T-helper 1 cell (primary cell): Measurements from ENCODE around the gene GRIN2A.
A peak's percentile ranks its signal among the peaks of the same experiment; 100 is the strongest.

Source experiments
- DNase-seq, 5 donors: peaks; one replicate each; pipeline ENCODE4 v3.0.0-alpha.2; 2012 to 2020

Gene GRIN2A

DNA sequence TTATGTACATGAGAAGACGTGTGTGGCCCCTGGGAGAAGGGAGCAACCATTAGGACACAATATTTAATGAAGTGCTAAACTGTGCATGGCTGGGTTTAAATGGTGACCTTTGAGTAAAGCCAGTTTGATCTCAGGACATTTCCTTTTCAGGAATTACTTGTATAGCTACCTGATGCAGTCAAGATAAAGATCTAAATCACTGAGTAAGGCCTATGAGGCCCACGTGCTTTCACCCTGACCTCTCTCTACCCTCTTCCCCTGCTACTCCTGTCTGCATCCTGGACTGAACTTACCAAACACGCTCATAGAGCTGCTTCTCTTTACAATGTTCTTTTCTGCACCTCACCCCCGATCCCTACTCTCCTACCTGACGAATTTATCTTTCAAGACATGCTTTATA, 98.9 kb downstream of the GRIN2A start:
- DNase-seq = no peak

DNA sequence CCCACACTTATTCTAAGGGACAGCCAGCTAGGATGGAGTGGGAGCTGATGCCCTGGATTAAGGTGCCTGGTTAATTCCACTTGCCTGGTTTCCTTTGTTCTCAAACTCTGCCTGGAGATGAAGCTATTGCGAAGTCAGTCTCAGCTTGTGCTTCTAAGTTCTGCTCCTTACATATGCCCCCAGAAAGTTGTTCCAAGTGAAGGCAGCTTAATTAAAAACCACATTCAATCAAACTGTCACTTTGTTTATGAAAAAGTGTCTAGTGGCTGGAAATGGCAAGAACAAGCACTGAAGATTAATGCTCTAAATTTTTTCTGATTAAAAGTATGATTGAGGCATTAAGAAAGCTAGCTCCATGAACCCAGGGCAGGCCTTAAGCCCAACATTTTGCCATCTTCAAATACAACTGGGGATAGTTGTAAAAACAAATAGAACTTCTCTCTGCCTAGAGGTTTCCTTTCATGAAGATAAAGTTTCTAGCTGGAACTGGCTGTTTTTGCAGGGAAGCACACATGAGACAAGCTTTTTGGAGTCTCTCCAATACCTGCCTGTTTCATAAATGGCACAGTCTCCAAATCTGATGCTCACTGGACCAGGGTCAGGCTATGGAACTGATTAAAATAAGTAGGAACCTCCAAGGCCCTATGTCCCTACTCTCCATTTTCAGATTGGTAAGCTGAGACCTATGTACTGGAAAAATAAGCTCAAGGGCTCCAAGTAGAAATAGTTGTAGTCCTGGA, 100.9 kb downstream of the GRIN2A start:
- no peak for DNase-seq

GRCh38 chr16:10080051-10080772, 102.0 kb downstream of the GRIN2A start:
- DNase-seq = no peak

DNA sequence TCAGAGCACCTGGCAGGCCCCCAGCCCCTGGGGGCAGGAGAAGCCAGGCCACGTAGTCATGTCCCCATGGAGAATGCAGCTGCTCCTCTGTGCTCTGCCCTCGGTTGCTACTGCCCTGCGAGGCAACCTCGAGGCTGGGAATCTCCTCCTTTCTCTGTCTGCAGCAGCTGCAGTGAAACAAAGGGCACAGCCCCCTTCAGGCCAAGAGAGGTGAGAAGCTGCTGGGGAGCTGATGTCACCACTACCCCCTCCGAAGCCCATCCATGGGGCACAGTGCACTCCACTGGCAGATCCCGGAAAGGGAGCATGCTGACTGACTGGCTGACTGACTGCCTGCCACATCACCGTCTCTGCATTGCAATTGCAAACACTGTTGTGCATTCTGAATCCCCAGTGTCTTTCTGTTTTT, 103.7 kb downstream of the GRIN2A start:
- DNase-seq = no peak

- no peak for DNase-seq
Measured at GRCh38 chr16:10077861-10078260, 104.4 kb downstream of the GRIN2A start.

DNA sequence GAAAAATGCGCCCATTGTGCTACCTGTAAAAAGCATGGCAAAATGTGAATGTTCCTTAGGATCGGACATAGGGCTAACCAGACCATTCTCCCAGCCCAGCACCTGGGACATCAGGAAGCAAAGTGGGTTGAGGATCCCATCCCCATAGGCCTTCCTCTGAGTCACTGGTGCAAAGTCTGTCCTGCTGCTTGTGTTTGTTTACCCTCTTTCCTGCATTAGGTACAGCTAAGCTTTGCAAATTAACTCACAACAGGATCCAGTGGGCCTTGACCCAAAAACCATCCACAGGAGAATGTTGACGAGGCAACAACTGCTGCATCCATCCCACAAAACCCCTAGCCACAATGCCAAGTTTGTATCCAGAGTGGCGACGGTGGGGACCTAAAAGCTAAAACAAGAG, 106.2 kb downstream of the GRIN2A start:
- no peak for DNase-seq

DNA sequence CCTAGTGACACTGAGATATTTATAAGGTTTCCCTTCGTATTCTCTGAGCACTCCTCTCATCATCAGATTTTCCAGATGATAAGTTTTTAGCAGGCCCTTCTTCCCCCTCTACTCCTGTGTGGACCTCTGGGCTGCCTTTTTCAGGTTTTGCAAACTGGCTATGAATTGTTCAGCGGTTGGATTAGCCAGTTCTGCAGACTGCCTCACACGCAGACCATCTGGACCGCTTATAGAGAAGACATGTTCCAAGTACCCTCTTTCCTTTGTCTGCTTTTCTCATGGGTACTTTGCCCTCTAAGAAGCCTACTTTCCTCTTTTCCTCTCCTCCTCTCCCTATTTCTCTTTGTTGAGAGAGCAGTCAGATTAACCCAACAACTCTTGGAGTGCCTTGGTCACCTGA, 111.6 kb downstream of the GRIN2A start:
- no peak for DNase-seq

GRCh38 chr16:10069374-10069773, 112.9 kb downstream of the GRIN2A start:
- no peak for DNase-seq

DNA sequence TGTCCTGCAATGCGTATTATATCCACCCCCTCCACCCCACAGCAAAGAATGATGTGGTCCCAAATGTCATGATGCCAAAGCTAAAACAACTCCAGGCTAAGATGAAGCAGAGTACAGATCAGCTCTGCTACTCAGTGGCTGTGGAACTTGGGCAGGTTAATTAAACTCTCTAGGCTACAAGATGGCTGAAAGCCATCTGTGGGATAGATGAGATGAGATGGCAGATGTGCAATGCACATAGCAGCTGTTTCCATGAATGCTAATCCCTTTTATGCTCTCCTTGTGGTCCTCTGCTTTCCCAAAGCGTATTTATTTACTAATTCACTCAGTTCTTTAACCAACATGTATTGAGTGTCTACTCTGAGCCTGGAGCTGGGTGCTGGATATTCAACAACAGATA, 114.4 kb downstream of the GRIN2A start:
- DNase-seq = no peak

DNA sequence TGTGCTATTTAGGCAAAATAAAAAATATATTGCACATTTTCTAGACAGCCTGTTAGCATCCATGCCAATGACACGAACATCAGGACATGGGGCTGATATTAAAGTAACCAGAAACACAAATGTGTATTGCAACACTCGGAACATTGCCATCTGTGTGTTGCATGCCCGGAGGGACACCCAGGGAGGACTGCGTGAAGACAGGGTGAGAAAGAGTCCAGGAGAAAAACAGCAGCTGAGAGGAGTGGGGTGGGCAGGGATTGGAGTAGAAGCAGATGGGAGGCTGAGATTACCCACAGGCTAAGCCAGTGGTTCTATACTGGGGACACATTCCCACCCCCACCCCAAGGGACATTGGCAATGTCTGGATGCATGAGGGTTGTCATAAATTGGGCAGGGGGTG, 114.8 kb downstream of the GRIN2A start:
- DNase-seq = no peak

DNA sequence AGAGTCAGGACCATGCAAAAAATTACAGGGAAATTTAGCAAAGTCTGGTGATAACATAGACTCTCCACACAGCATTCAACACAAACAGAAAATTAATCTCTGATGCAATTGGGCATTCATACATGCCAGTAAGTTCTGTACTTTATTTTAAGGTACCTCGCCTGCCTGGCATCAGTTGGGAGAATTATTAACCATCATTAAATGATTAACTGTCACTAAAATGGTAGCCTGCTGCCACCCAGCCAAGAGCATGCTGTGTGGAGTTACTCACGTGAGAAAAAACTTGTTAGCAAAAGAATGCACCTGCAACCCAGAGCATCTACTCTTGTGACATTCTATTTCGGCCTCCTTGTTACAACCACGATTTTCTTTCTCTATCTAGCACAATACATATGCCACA, 117.2 kb downstream of the GRIN2A start:
- DNase-seq = no peak

GRCh38 chr16:10048850-10049249, 133.4 kb downstream of the GRIN2A start:
- DNase-seq = no peak

DNA sequence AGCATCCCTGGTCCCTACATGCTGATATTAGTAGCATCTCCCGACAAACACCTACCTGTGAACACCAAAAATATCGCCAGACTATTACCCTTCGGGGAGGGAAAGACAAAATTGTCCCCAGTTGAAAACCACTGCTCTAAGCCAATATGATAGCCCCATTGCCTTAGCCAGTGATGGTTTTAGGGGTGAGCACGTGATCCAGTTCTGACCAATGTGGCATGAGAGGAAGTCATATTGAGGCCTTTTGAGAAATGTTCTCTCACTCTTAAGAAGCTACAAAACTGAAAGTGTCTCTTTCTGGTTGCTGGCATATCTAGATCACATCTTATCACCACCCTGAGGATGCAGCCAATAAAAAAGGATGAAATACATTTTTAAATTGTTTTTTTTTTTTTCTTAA, 136.3 kb downstream of the GRIN2A start:
- no peak for DNase-seq

DNA sequence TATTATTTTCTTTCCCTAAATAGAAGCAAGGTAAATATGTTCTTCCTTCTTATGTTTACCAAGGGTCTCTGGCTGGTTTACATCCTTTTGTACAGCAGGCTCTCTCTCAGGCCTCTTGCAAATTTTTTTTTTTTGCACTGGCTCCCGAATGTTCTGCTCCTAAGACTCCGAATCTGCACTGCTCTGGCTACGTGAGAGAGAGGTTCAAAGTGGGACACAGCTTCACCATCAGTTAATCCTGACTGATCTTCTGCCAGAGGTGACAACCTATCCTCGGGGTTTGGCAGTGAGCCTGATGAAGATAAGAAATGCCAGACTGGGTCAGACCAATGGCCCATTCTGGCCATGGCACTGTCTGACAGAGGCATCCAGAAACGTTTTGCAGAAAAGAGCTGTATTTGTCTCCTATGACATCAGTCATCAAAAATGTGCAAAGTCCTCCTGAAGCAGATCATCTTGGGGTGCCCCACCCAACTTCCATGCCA, 136.9 kb downstream of the GRIN2A start:
- no peak for DNase-seq

DNA sequence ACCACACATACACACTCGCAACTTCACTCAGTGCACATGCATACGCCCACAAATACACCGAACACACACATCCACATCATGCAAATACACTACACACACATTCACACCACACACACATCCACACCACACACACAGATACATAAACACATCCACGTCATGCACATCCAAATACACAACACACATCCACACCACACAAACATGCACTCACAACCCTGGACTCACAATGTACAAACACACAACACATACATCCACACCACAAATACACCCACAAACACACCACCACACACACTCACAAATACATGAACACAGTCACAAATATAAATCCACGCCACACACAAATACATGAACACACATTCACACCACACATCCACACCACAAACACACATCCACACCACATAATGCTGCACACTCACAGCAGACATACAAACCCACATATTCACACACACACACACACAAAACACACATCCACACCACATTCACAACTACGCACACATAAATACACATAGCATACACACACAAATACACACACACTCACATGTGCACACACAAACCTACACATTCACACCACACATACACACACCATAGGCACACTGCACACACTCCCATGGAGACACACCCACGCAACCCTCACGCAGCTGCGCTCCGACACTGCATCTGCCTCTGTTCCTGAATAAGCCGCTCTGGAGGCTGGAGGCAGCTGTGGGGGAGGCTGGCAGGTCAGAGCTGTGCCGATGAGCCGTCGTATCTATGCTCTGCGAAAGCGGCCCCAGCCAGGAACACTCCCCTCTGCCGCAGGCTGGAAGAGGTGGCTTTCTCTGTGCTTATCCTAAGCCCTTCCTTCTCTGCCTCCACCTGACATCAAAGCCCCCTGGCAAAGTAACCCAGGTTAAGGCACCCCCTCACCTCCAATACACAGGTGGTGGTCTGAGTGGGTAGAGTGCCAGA, 141.8 kb downstream of the GRIN2A start:
- DNase-seq = no peak

GRCh38 chr16:10039220-10040096, 142.8 kb downstream of the GRIN2A start:
- peak in 1 of 5 donors; percentile 2 for DNase-seq

GRCh38 chr16:10037751-10038150, 144.5 kb downstream of the GRIN2A start:
- DNase-seq = no peak

DNA sequence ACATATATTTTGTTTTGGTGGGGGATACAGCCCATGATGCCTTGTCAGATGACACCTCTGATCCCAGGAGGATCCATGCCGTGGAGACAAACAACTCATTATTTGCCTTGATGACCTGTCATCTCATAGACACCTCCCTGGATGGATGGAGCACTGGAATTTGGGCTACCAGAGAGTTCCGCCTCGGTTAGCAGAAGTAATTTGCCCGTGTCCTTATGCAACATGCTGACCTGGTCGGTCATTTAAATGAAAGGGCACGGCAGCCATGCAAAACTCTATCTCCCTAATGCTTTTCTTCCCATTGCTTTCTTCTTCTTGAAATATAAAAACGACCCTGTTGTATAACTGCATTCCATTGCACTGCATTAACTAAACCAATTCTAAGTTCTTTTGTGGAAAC, 145.3 kb downstream of the GRIN2A start:
- DNase-seq = no peak

DNA sequence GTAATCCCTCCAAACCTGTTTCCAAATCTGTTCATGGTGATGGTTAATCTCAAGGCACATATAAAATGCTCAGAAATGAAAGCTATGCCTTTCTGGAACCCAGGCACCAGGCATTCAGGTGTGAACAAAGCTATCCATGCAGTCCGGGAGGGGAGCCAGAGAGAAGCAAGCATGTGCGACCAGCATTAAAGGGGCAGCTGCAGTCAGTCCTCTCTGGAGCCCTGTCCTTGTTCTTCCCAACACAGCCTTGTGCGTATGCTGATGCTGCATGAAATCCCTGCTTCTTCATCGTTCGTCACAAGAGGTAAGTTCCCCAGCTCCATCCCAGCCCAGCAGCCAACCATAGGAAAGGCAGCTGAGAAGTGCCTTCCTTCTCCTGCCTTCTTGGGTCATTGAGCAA, 148.7 kb downstream of the GRIN2A start:
- DNase-seq = no peak

- DNase-seq = no peak
Measured at GRCh38 chr16:10031955-10032354, 150.3 kb downstream of the GRIN2A start.

GRCh38 chr16:10031473-10031872, 150.8 kb downstream of the GRIN2A start:
- no peak for DNase-seq

DNA sequence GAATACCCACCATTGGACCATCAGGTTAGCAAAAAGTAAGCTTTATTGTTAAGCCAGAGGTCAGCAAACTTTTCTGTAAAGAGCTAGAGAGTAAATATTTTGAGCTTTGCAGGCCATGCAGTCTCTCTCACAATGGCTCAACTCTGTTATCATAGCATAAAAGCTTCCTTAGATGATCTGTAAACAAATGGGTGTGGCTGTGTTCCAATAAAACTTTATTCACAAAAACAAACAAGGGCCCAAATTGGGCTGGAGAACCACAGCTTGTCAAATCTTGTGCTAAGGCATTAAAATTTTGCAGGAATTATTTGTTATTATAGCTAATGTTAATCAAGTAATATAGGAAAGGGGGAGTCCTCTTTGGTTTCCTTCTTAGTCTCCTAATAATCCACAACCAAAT, 153.6 kb downstream of the GRIN2A start:
- no peak for DNase-seq
